OCI-LY7 (cell line): ENCODE measurements around the gene GPR63. TPM values are rescaled to one million over a fixed set of nuclear protein-coding genes. Genes with fewer than 3 reads are reported as not detected.

ENCODE experiments used
- BruUV-seq: library from RNA; stranded (reverse); fragments of 400-500 nt; replicated peaks from 2 replicates; lab custom pipeline; 2021; lab: Mats Ljungman, UMichigan
- CTCF ChIA-PET: fragments of 300-600 bp; sonication (Branson Sonifier 250); formaldehyde crosslinking; loops from one replicate; lab custom pipeline; 2022; ENCODE audit warnings: antibody characterized with exemption; ENCODE audit not compliant: unreplicated experiment; lab: Charles Lee
- POLR2A ChIA-PET: fragments of 300-600 bp; sonication (Branson Sonifier 250); formaldehyde crosslinking; loops from one replicate; lab custom pipeline; 2022; ENCODE audit warnings: antibody characterized with exemption; lab: Charles Lee
- DNase-seq: peaks from one replicate; pipeline ENCODE4 v3.0.0-alpha.2; 2015; ENCODE audit warnings: low spot score
- H2AFZ ChIP-seq: fragments of 200-600 bp; sonication (generic), shearing (Covaris generic); 2 replicates; pipeline ENCODE4 v1.6.1; 2014; ENCODE audit warnings: mild to moderate bottlenecking, antibody characterized with exemption, low read length, moderate library complexity
- H3K27ac ChIP-seq: fragments of 200-600 bp; sonication (generic); 2 replicates; pipeline ENCODE4 v1.5.1; 2014; ENCODE audit warnings: mixed run types, low read depth, mild to moderate bottlenecking, moderate library complexity, low read length, inconsistent platforms; ENCODE audit not compliant: poor library complexity, severe bottlenecking
- H3K36me3 ChIP-seq: fragments of 200-600 bp; sonication (generic); 2 replicates; pipeline ENCODE4 v1.6.1; 2014; ENCODE audit warnings: mild to moderate bottlenecking, antibody characterized with exemption, low read length, moderate library complexity, mixed read lengths; ENCODE audit not compliant: insufficient read depth
- H3K4me1 ChIP-seq: fragments of 200-600 bp; sonication (generic); 2 replicates; pipeline ENCODE4 v1.5.1; 2014; ENCODE audit warnings: mild to moderate bottlenecking, low read length; ENCODE audit not compliant: insufficient read depth, poor library complexity, severe bottlenecking
- H3K4me2 ChIP-seq: fragments of 200-600 bp; sonication (generic); 2 replicates; pipeline ENCODE4 v1.6.1; 2014; ENCODE audit warnings: mild to moderate bottlenecking, low read length
- H3K4me3 ChIP-seq: fragments of 200-600 bp; sonication (generic); 2 replicates; pipeline ENCODE4 v1.5.1; 2014; ENCODE audit warnings: mild to moderate bottlenecking, low read depth, low read length; ENCODE audit not compliant: poor library complexity, severe bottlenecking
- H3K79me2 ChIP-seq: fragments of 200-600 bp; sonication (generic); 2 replicates; pipeline ENCODE4 v1.6.1; 2016; ENCODE audit warnings: low read depth, mild to moderate bottlenecking, low read length, moderate library complexity, mixed read lengths; ENCODE audit not compliant: insufficient read depth
- H3K9me2 ChIP-seq: fragments of 200-600 bp; sonication (generic); 2 replicates; pipeline ENCODE4 v1.6.1; 2016; ENCODE audit warnings: mild to moderate bottlenecking, low read length, mixed read lengths; ENCODE audit not compliant: insufficient read depth
- H3K9me3 ChIP-seq: fragments of 200-600 bp; sonication (generic); 2 replicates; pipeline ENCODE4 v1.6.1; 2014; ENCODE audit warnings: mild to moderate bottlenecking, mixed run types, low read length, mixed read lengths
- H4K20me1 ChIP-seq: fragments of 200-600 bp; sonication (generic); 2 replicates; pipeline ENCODE4 v1.6.1; 2014; ENCODE audit warnings: mild to moderate bottlenecking, antibody characterized with exemption, low read length, moderate library complexity, mixed read lengths; ENCODE audit not compliant: insufficient read depth
- CTCF ChIP-seq: fragments of 200-600 bp; sonication (generic); conservative IDR thresholded peaks from 2 replicates; pipeline ENCODE4 v1.5.1; 2014; ENCODE audit warnings: mild to moderate bottlenecking, antibody characterized with exemption, low read length, moderate library complexity, mixed read lengths
- EZH2phosphoT487 ChIP-seq: fragments of 200-600 bp; sonication (generic); IDR thresholded peaks from 2 replicates; pipeline ENCODE4 v1.6.1; 2018; ENCODE audit warnings: low read depth, borderline replicate concordance, mild to moderate bottlenecking, mixed run types, antibody characterized with exemption, low read length, moderate library complexity, mixed read lengths
- intact Hi-C: fragments of 100-400 bp; cut with micrococcal nuclease; formaldehyde crosslinking; loops from one replicate; pipeline ENCODE4 v1.10.0; 2022; ENCODE audit not compliant: unreplicated experiment
- total RNA-seq, 2 experiments: library from RNA; depleted of rRNA in 1 of 2; stranded (reverse); fragments of >200 nt in 1 of 2; shearing (Covaris generic) in 1 of 2; gene quantifications; 2 replicates each; pipeline ENCODE4 v1.2.3, GENCODE V29; 2014 to 2022

Gene GPR63
- total RNA-seq, 2 experiments from 2014 or later, result 1.0 to 1.6 TPM

GRCh38 chr6:96811136-96811535, 26.1 kb downstream of the GPR63 start:
- no peak for TF ChIP-seq EZH2phosphoT487
- Histone ChIP-seq H2AFZ (no peak overlapping the region), H4K20me1 (no peaks in the 10 kb centered on the region), H3K9me2 (no peaks in the 10 kb centered on the region), H3K4me1 (no peaks in the 10 kb centered on the region), H3K4me2 (no peak overlapping the region), H3K4me3 (no peak overlapping the region), H3K79me2 (no peaks in the 10 kb centered on the region), H3K36me3 (no peaks in the 10 kb centered on the region), H3K27ac (no peak overlapping the region), H3K9me3 (no peaks in the 10 kb centered on the region)
- ChIA-PET POLR2A (interaction anchor here (0.6 kb wide), 1 partner anchor 648 kb away, joined by 5 read pairs; no protein-coding TSS in a partner anchor), CTCF (no interaction called here)
- DNase-seq, result no peak
- intact Hi-C loops, result no loop called here
- no TSS peak for BruUV-seq

- H3K9me2 ChIP-seq, result no peaks in the 10 kb centered on the region
- DNase-seq, result no peak
- H3K9me3 ChIP-seq, result no peaks in the 10 kb centered on the region
- ChIA-PET CTCF (no interaction called here), POLR2A (interaction anchor here (0.8 to 1.1 kb wide), 2 partner anchors 25 to 102 kb away, joined by 3 read pairs; no protein-coding TSS in a partner anchor)
- H4K20me1 ChIP-seq, result no peaks in the 10 kb centered on the region
- no peak for TF ChIP-seq EZH2phosphoT487
- TF ChIP-seq CTCF, result no peak
- intact Hi-C loops, result no loop called here
- no TSS peak for BruUV-seq
- H3K4me1 ChIP-seq, result no peaks in the 10 kb centered on the region
- H3K4me2 ChIP-seq, result no peak overlapping the region
- no peak overlapping the region for H3K4me3 ChIP-seq
- H3K36me3 ChIP-seq, result no peaks in the 10 kb centered on the region
- H3K27ac ChIP-seq, result no peak overlapping the region
- no peaks in the 10 kb centered on the region for H3K79me2 ChIP-seq
- no peak overlapping the region for H2AFZ ChIP-seq
Measured at GRCh38 chr6:96809119-96809518, 28.2 kb downstream of the GPR63 start.

GRCh38 chr6:96803106-96803481, 34.2 kb downstream of the GPR63 start:
- ChIA-PET POLR2A (interaction anchor here (0.6 to 1.1 kb wide), 2 partner anchors 13 to 1334 kb away, joined by 3 read pairs; no protein-coding TSS in a partner anchor), CTCF (no interaction called here)
- no peak overlapping the region for H2AFZ ChIP-seq
- no peaks in the 10 kb centered on the region for H4K20me1 ChIP-seq
- H3K9me2 ChIP-seq, result no peaks in the 10 kb centered on the region
- no peak for DNase-seq
- H3K4me1 ChIP-seq, result no peaks in the 10 kb centered on the region
- TF ChIP-seq CTCF (no peak), EZH2phosphoT487 (no peak)
- H3K36me3 ChIP-seq, result no peaks in the 10 kb centered on the region
- no peak overlapping the region for H3K27ac ChIP-seq
- no peak overlapping the region for H3K4me3 ChIP-seq
- no peak overlapping the region for H3K4me2 ChIP-seq
- intact Hi-C loops, result no loop called here
- H3K9me3 ChIP-seq, result no peaks in the 10 kb centered on the region
- no TSS peak for BruUV-seq
- no peaks in the 10 kb centered on the region for H3K79me2 ChIP-seq
